HTR-8/SVneo (cell line): Measurements from ENCODE around the gene TIAM1.
A peak's percentile ranks its signal among the peaks of the same experiment; 100 is the strongest.

Source experiments
- DNase-seq: peaks from one replicate; pipeline ENCODE4 v3.0.0; 2011; ENCODE audit warnings: low spot score, mixed read lengths; ENCODE audit not compliant: insufficient read length
- FAIRE-seq: peaks from 2 replicates; lab custom pipeline; 2011; peaks lifted over from hg19 to GRCh38; lab: Jason Lieb, UNC

Gene TIAM1

DNA sequence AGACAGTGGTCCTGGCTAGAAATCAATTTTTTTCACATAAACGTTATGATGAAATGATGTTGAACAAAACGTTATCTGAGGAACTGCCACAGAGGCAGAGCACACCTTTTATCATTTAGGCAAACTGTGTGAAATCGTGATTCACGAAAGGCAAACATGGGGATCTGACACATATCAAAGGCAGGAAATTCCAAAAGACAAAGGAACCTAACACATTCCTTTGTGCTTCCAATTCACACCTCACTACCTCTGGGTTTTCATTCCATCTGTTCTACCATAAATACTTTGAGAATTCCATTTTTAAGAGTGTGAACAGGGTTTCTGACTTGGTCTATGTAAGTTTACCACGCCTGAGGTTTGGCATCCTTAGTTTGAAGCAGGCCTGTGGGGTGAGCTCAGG is 186.3 kb downstream of the TIAM1 start:
- DNase-seq = no peak
- no peak for FAIRE-seq

GRCh38 chr21:31156662-31157061 is 187.4 kb downstream of the TIAM1 start:
- FAIRE-seq (no peak), DNase-seq (no peak)

GRCh38 chr21:31156169-31156568 is 187.9 kb downstream of the TIAM1 start:
- no peak for FAIRE-seq
- DNase-seq = no peak

GRCh38 chr21:31151156-31152045 is 192.7 kb downstream of the TIAM1 start:
- DNase-seq (no peak), FAIRE-seq (no peak)

DNA sequence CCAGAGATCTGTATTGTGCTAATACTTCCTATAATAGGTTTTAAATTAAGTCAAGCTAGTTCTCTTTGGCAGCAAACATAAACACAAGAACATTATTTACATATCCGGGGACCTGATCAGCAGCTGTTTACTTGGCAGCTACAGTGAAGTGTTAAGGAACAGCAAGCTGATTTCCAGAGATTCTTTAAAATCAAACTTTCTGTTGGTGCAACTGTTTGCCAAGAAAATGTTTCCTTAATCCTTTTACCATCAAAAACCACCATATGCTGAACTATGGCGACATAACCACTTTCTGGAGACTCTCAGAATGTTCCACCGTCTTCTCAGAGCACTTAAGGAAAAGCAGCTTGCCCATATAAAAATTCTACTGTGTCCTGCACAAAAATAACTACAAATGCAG is 198.8 kb downstream of the TIAM1 start:
- DNase-seq (no peak), FAIRE-seq (no peak)

DNA sequence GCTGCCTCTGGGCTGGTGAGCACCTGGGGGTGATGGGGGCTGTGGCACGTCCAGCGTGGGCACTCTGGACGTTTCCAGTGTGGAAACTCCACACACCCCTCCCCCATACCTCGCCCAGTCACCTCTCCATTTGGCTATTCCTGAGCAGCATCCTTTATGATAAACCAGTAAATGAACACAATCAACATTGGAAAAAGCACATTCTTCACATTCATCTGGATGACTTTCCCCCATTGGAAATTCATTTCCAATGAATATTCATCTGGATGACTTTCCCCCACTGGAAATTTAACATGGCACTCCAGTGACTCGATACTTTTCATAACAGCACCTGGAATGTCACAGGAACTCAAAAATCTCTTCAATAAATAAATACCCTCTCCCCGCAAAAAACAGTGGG is 201.0 kb downstream of the TIAM1 start:
- DNase-seq = no peak
- FAIRE-seq = no peak

- FAIRE-seq (peak; percentile 36), DNase-seq (peak; percentile 11)
Measured at GRCh38 chr21:31142600-31142999, 201.5 kb downstream of the TIAM1 start.

DNA sequence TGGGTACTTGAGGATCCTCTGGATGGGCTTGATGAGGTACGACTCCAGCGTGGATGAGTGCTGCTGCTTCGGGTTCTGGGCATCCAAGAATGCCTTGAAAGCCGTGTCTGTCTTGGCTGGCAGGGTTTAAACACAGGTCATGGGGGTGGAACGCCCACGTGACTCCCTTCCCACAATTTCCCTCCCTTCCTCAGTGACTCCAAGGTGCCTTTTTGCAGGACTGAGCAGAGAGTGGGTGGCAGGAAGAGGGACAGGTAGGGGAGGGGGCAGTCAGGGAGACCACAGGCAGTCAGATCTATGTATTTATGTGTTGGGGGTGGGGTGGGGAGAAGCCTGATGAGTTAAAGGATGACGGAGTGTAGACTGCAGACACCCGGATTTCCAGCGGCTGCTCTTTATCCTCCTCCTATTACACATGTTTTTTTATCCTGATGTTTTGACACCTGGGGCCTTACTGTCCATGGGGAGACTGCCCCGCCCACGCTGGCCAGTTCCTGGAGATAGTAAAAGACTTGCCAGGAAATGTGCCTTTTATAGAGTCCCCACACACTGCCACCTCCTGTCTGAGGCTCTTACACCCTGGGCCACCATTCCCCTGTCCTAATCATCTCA is 202.6 kb downstream of the TIAM1 start:
- FAIRE-seq (no peak), DNase-seq (no peak)

GRCh38 chr21:31140676-31141075 is 203.4 kb downstream of the TIAM1 start:
- DNase-seq = no peak
- FAIRE-seq = no peak

- FAIRE-seq (no peak), DNase-seq (no peak)
Measured at GRCh38 chr21:31140025-31140424, 204.0 kb downstream of the TIAM1 start.

DNA sequence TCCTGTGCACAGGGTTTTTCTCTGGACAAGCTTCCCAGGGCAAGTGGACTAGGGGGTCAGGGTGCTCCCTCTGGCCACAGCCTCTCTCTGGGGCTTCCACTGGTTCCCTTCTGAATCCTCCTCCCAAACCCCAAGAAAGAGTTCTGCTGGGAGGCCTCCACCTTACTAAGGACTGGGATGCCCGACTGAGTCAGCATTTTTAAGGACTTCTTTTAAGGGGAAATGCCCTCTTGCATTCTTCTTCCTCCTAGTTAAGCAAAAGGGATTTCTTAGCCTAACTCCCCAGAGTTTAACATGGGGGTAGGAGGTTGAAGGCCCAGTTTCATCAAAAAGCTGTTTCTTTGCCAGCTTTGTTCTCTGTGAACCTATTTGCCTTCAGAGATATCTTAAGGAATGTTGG is 206.1 kb downstream of the TIAM1 start:
- DNase-seq (no peak), FAIRE-seq (no peak)

GRCh38 chr21:31136891-31137290 is 207.2 kb downstream of the TIAM1 start:
- DNase-seq = no peak

DNA sequence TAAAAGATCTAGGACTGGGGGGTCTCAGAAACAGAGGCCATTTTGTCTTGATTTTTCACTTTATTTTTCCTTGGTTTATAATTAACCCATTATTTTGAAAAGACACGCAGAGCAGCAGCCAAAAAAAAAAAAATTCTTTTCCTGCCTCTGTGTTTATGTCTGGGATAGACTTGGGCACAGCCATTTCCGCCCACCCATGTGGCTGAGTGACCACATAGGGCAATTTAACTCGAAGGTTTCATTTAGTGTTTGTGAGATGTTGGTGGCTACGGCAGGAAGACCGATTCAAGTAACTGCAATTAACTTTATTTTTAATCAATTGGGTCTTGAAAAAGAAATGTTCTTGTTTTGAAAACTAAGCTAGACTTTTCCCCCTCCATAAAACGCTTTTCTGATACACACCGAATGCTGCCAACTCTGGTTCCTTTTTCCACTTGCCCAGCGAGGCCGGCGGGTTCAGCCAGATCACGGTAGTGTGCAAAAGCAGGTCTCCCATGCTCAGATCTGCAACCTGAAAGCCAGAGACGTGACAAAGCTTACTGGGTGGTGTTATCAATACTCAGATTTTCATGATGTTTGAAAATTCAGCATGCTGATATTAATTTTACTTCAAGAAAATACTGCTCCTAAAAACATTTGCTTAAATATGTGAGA is 208.4 kb downstream of the TIAM1 start:
- DNase-seq (no peak), FAIRE-seq (no peak)

More at GRCh38 chr21:31136891-31137290, 207.2 kb downstream of the TIAM1 start:
- FAIRE-seq = no peak

- no peak for FAIRE-seq
- no peak for DNase-seq
Measured at GRCh38 chr21:31133243-31133830, 210.7 kb downstream of the TIAM1 start.

DNA sequence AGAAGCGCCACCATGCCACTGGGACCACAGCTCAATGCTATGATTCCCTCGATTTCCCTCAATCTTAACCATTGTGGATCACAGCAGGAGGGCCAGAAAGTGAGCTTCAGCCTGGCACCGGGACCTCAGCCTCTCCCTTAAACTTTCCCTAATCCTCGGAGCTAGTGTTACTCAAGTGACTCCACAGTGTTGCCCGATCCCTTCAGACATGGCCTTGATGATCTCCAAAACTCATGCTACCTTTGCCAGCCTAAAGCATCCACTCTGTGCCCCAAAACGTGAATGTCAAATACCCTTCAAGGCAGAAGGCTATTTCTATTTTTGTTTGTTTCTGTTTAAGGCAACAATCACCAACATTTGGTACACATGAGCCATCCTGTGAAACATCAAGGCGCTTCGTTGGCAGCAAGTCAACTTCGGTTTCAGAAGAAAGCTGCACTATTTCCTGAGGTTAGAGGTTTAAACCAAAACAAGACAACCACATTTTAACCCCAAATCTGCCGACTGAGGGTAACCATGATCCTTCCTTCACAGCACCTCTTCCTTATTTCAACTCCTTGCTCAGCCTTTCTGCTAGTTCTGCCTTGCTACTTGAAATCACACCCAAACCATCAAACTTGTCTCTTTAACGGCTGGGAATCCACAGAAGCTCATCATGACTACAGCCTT is 211.4 kb downstream of the TIAM1 start:
- DNase-seq (no peak), FAIRE-seq (no peak)

DNA sequence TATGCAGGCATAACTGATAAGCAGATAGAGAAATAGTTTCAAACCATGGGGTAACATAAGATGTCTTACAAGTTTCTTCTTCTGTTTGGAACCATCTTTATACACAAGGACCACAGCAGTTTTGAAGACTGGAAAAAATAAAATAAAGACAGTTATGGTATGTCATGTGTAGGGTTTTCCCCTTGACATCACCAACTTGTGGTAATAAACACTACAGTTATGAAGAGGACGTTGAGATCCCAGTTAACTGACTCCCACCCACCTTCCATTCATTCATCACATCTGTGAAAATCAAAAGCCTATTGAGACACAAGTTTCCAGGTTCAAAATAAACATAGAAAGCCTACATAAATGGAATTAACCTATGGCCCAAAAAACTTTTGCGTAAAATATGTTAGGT is 213.2 kb downstream of the TIAM1 start:
- DNase-seq (no peak), FAIRE-seq (no peak)

GRCh38 chr21:31128234-31128633 is 215.8 kb downstream of the TIAM1 start:
- no peak for DNase-seq
- FAIRE-seq = no peak

DNA sequence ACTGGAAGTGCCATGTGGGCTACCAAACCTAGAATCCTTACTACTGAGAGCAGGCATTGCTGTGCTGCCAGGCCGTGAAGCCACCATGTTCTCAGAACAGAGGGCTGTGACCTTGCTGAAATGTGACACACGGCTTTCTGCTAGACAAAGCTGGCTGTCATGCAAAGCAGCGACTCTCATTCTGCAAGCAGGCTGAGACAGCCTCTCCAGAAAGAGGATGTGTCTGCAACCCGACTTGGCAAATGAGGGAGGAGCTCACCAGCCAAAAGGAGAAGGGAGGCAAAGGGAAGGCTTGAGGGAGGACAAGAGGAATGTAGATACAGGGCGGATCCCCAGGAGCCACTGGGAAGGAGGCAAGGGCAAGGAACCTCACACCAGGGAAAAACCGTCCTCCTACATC is 220.1 kb downstream of the TIAM1 start:
- no peak for DNase-seq
- FAIRE-seq = no peak

- no peak for DNase-seq
- FAIRE-seq = no peak
Measured at GRCh38 chr21:31119199-31119598, 224.9 kb downstream of the TIAM1 start.
